GM23248 (cell line): ENCODE results near the gene ATF5. TPM values are rescaled to one million over a fixed set of nuclear protein-coding genes. Genes with fewer than 3 reads are reported as not detected.

Experiments
- DNase-seq: peaks from one replicate; pipeline ENCODE4 v3.0.0-alpha.2; 2015
- H2AFZ ChIP-seq: fragments of 200-600 bp; sonication (generic); 2 replicates; pipeline ENCODE4 v1.6.1; 2016; ENCODE audit warnings: antibody characterized with exemption
- H3F3A ChIP-seq: fragments of 200-600 bp; sonication (generic); 2 replicates; pipeline ENCODE4 v1.6.1; 2016; ENCODE audit warnings: mild to moderate bottlenecking, antibody characterized with exemption, mixed run types; ENCODE audit not compliant: insufficient read depth
- H3K27ac ChIP-seq: fragments of 200-600 bp; sonication (generic); 2 replicates; pipeline ENCODE4 v1.5.1; 2016; ENCODE audit warnings: mild to moderate bottlenecking
- H3K27me3 ChIP-seq: fragments of 200-600 bp; sonication (generic); replicated peaks from 2 replicates; pipeline ENCODE4 v1.6.1; 2016; ENCODE audit warnings: mild to moderate bottlenecking; ENCODE audit not compliant: insufficient read depth
- H3K36me3 ChIP-seq: fragments of 200-600 bp; sonication (generic); 2 replicates; pipeline ENCODE4 v1.6.1; 2016; ENCODE audit warnings: low read depth, mild to moderate bottlenecking
- H3K4me1 ChIP-seq: fragments of 200-600 bp; sonication (generic); 2 replicates; pipeline ENCODE4 v1.6.1; 2016; ENCODE audit warnings: mild to moderate bottlenecking; ENCODE audit not compliant: insufficient read depth
- H3K4me2 ChIP-seq: fragments of 200-600 bp; sonication (generic); one replicate; pipeline ENCODE4 v1.6.1; 2016; ENCODE audit warnings: mild to moderate bottlenecking; ENCODE audit not compliant: unreplicated experiment
- H3K4me3 ChIP-seq: fragments of 200-600 bp; sonication (generic); 2 replicates; pipeline ENCODE4 v1.5.1; 2016; ENCODE audit warnings: mild to moderate bottlenecking
- H3K79me2 ChIP-seq: fragments of 200-600 bp; sonication (generic); 2 replicates; pipeline ENCODE4 v1.6.1; 2016; ENCODE audit warnings: mild to moderate bottlenecking; ENCODE audit not compliant: insufficient read depth
- H3K9ac ChIP-seq: fragments of 200-600 bp; sonication (generic); 2 replicates; pipeline ENCODE4 v1.6.1; 2016; ENCODE audit warnings: mild to moderate bottlenecking
- H3K9me2 ChIP-seq: fragments of 200-600 bp; sonication (generic); 2 replicates; pipeline ENCODE4 v1.6.1; 2016; ENCODE audit warnings: mixed run types, mild to moderate bottlenecking, moderate library complexity; ENCODE audit not compliant: insufficient read depth
- H3K9me3 ChIP-seq: fragments of 200-600 bp; sonication (generic); one replicate; pipeline ENCODE4 v1.6.1; 2017; ENCODE audit warnings: low read depth
- H4K20me1 ChIP-seq: fragments of 200-600 bp; sonication (generic); 2 replicates; pipeline ENCODE4 v1.6.0; 2016; ENCODE audit not compliant: insufficient read depth
- EZH2 ChIP-seq: fragments of 200-600 bp; sonication (generic); IDR thresholded peaks from 2 replicates; pipeline ENCODE4 v1.6.1; 2018; ENCODE audit warnings: antibody characterized with exemption, mild to moderate bottlenecking; ENCODE audit not compliant: insufficient read depth, poor library complexity, severe bottlenecking
- EZH2phosphoT487 ChIP-seq: fragments of 200-600 bp; sonication (generic); IDR thresholded peaks from 2 replicates; pipeline ENCODE4 v1.6.1; 2018; ENCODE audit warnings: antibody characterized with exemption, moderate library complexity, mild to moderate bottlenecking, low read depth; ENCODE audit not compliant: insufficient read depth
- WGBS, 2 experiments: methylation state at CpG; one replicate each; pipeline ENCODE4 v1.1.6; 2015 to 2017; ENCODE audit warnings: low lambda C conversion rate in 2 of 2, low coverage in 1 of 2; ENCODE audit errors: missing lambda C conversion rate in 2 of 2; 5-methylcytosine and 5-hydroxymethylcytosine counted together
- in situ Hi-C: fragments of 300-500 bp; cut with MboI; formaldehyde crosslinking; loops from 2 replicates; pipeline ENCODE4 v1.15.0; 2020
- polyA plus RNA-seq: library from polyadenylated mRNA; unstranded; fragments of >200 nt; fragmentation: Nextera tagmentation; extraction: Ambion mirVana; gene quantifications from 2 replicates; pipeline ENCODE4 v1.2.1, GENCODE V29; 2016
- total RNA-seq: library from RNA; depleted of rRNA; stranded (reverse); fragments of >200 nt; shearing (Covaris generic); gene quantifications from 2 replicates; pipeline ENCODE4 v1.2.3, GENCODE V29; 2014

The ATF5 gene
- total and polyA plus RNA-seq, 2 experiments from 2014 or later: 8.9 TPM

GRCh38 chr19:49920624-49921363 lies 8.2 kb upstream of the ATF5 start:
- no peaks in the 10 kb centered on the region for H3K27me3 ChIP-seq
- no peak for DNase-seq
- in situ Hi-C loops: no loop called here
- H3K9me2 ChIP-seq: no peaks in the 10 kb centered on the region
- peaks cover 6% of the 10 kb centered on the region; the same call in 1 of the 2 replicates for H3K36me3 ChIP-seq
- H3K4me2 ChIP-seq: no peak overlapping the region
- no peak overlapping the region for H3K27ac ChIP-seq
- peaks cover 12% of the 10 kb centered on the region for H3K4me1 ChIP-seq
- WGBS, 2 experiments: 82 to 87% methylated on average over 21 to 24 of the region's 24 CpGs
- peaks cover 4% of the 10 kb centered on the region; the same call in 1 of the 2 replicates for H3F3A ChIP-seq
- peaks cover 95% of the 10 kb centered on the region for H3K79me2 ChIP-seq
- TF ChIP-seq EZH2phosphoT487: no peak
- TF ChIP-seq EZH2: no peak
- no peaks in the 10 kb centered on the region for H4K20me1 ChIP-seq
- H3K9ac ChIP-seq: no peak overlapping the region
- H3K9me3 ChIP-seq: no peaks in the 10 kb centered on the region
- H3K4me3 ChIP-seq: no peak overlapping the region
- H2AFZ ChIP-seq: no peak overlapping the region

GRCh38 chr19:49921871-49922795 lies 6.9 kb upstream of the ATF5 start:
- DNase-seq: peak; percentile 86
- WGBS, 2 experiments: 54% methylated on average over 22 of the region's 22 CpGs
- no peaks in the 10 kb centered on the region for H4K20me1 ChIP-seq
- H2AFZ ChIP-seq: no peak overlapping the region
- in situ Hi-C loops: no loop called here
- TF ChIP-seq EZH2phosphoT487 (no peak), EZH2 (no peak)
- H3F3A ChIP-seq: peaks cover 4% of the 10 kb centered on the region; the same call in 1 of the 2 replicates
- peaks cover 12% of the 10 kb centered on the region for H3K4me1 ChIP-seq
- no peak overlapping the region for H3K4me3 ChIP-seq
- peaks cover 97% of the 10 kb centered on the region for H3K79me2 ChIP-seq
- no peaks in the 10 kb centered on the region for H3K9me3 ChIP-seq
- H3K9ac ChIP-seq: peak overlapping the region; percentile 56
- no peaks in the 10 kb centered on the region for H3K9me2 ChIP-seq
- no peaks in the 10 kb centered on the region for H3K27me3 ChIP-seq
- peaks cover 7% of the 10 kb centered on the region; the same call in 1 of the 2 replicates for H3K36me3 ChIP-seq
- H3K4me2 ChIP-seq: peak overlapping the region; percentile 72
- H3K27ac ChIP-seq: peak overlapping the region; percentile 72

GRCh38 chr19:49923055-49924003 lies 5.7 kb upstream of the ATF5 start:
- Histone ChIP-seq H3K79me2 (peaks cover 97% of the 10 kb centered on the region), H3K9me2 (no peaks in the 10 kb centered on the region), H3K9me3 (no peaks in the 10 kb centered on the region), H3K4me3 (no peak overlapping the region), H3K36me3 (peaks cover 7% of the 10 kb centered on the region; the same call in 1 of the 2 replicates), H3K27ac (no peak overlapping the region), H3K4me2 (no peak overlapping the region), H2AFZ (no peak overlapping the region), H3K27me3 (no peaks in the 10 kb centered on the region), H3K9ac (no peak overlapping the region), H3K4me1 (peaks cover 19% of the 10 kb centered on the region), H4K20me1 (no peaks in the 10 kb centered on the region), H3F3A (peaks cover 11% of the 10 kb centered on the region)
- no peak for TF ChIP-seq EZH2
- TF ChIP-seq EZH2phosphoT487: no peak
- 80 to 87% methylated on average over 31 of the region's 31 CpGs for WGBS, 2 experiments
- no peak for DNase-seq
- in situ Hi-C loops: no loop called here
